Measurements from ENCODE around the gene DNAJB2. TPM values are rescaled to one million over a fixed set of nuclear protein-coding genes. Genes with fewer than 3 reads are reported as not detected.

The DNAJB2 gene
- total and polyA plus RNA-seq, 2 of the 8 experiments (the other 6 are each of a cell fraction or from before 2014, with no cell fraction given) = 21.0 to 26.3 TPM

GRCh38 chr2:219300022-219300421, 20.9 kb downstream of the DNAJB2 start:
- H3K4me3 ChIP-seq (ENCODE audit: extremely low read depth in 1 of 4, insufficient read depth in 2 of 4, low read depth in 3 of 4, low read length in 4 of 4) = no peak overlapping the region
- H2BK20ac ChIP-seq (ENCODE audit: low read length) = no peak overlapping the region
- ChIA-PET POLR2A (ENCODE audit: partially characterized antibody) (interaction anchor here (1.0 to 3.7 kb wide), 4 partner anchors 13 to 54 kb away, joined by 3 to 19 read pairs (median 4); partner anchors contain the start of genes DNAJB2, GLB1L and STK16), CTCF (ENCODE audit: partially characterized antibody) (interaction anchor here (0.6 to 13.4 kb wide), 33 partner anchors 8 to 305 kb away, joined by 3 to 118 read pairs (median 4); partner anchors contain the start of genes DNAJB2, GLB1L, PTPRN and STK16)
- H3K4ac ChIP-seq (replicated peaks; ENCODE audit: insufficient read length, low read depth, low read length) = no peak overlapping the region
- peaks cover 0 to 27% (median 15%) of the 10 kb centered on the region in 4 experiments; a peak in 6 of 7 replicates for H3K27me3 ChIP-seq (replicated peaks in 1 of 4; ENCODE audit: control insufficient read depth in 3 of 4, extremely low read depth in 1 of 4, insufficient read depth in 3 of 4, low read length in 3 of 4)
- no peaks in the 10 kb centered on the region for H3K79me2 ChIP-seq (ENCODE audit: control insufficient read depth in 1 of 2, insufficient read depth in 2 of 2, low read length in 2 of 2)
- H4K8ac ChIP-seq (ENCODE audit: extremely low read depth, insufficient read depth, low read length) = no peak overlapping the region; the same call in 1 of the 2 replicates
- no peak overlapping the region for H3K27ac ChIP-seq (ENCODE audit: low read depth, low read length)
- no peak overlapping the region for H3K9ac ChIP-seq (replicated peaks in 1 of 4; ENCODE audit: extremely low read depth in 1 of 4, low read depth in 3 of 4, low read length in 3 of 4)
- H3K4me2 ChIP-seq (ENCODE audit: insufficient read depth in 1 of 2, low read depth in 2 of 2, low read length in 2 of 2) = no peak overlapping the region
- WGBS, 2 experiments (ENCODE audit: extremely low coverage in 1 of 2, insufficient coverage in 1 of 2, insufficient read length in 1 of 2, insufficient replicate concordance in 2 of 2, low coverage in 1 of 2, low lambda C conversion rate in 2 of 2, missing lambda C conversion rate in 1 of 2) = 90% methylated on average over 4 of the region's 5 CpGs; no CpG with 5 or more reads in 1 of the 2 experiments
- DNase-seq (ENCODE audit: low read depth in 1 of 2, low spot score in 2 of 2) (no peak), FAIRE-seq (no peak)
- H4K5ac ChIP-seq (ENCODE audit: insufficient read length, low read depth, low read length) = no peak overlapping the region
- no peaks in the 10 kb centered on the region for H3K9me3 ChIP-seq (ENCODE audit: insufficient read depth in 2 of 2, low read depth in 1 of 2, low read length in 1 of 2)
- H2BK15ac ChIP-seq (ENCODE audit: low read length) = no peak overlapping the region
- no peak overlapping the region for H3K56ac ChIP-seq (replicated peaks; ENCODE audit: insufficient read length, low read depth, low read length)
- no peak overlapping the region for H4K91ac ChIP-seq (replicated peaks; ENCODE audit: insufficient read length, low read length)
- no peaks in the 10 kb centered on the region for H3K23me2 ChIP-seq (ENCODE audit: low read depth, low read length)
- no peak overlapping the region for H2AFZ ChIP-seq (ENCODE audit: low read length)
- no peak for TF ChIP-seq KDM5A (IDR thresholded peaks at IDR 0.05; ENCODE audit: low read length)
- TF ChIP-seq SIRT6 (IDR thresholded peaks at IDR 0.05; ENCODE audit: low read length) = no peak
- no peak for TF ChIP-seq SRF (IDR thresholded peaks at IDR 0.05; ENCODE audit: low read depth, low read length)
- TF ChIP-seq HDAC6 (IDR thresholded peaks at IDR 0.05; ENCODE audit: low read depth, low read length) = no peak
- TF ChIP-seq SP4 (IDR thresholded peaks at IDR 0.05; ENCODE audit: low read length) = no peak
- no peak for TF ChIP-seq TCF12 (IDR thresholded peaks at IDR 0.05; ENCODE audit: low read depth, low read length)
- TF ChIP-seq EGR1 (IDR thresholded peaks at IDR 0.05; ENCODE audit: borderline replicate concordance, low read depth, low read length) = no peak
- no peak for TF ChIP-seq E2F6 (IDR thresholded peaks at IDR 0.05)
- no peak for TF ChIP-seq RBBP5 (IDR thresholded peaks at IDR 0.05; ENCODE audit: borderline replicate concordance, low read depth, low read length)
- TF ChIP-seq ASH2L (IDR thresholded peaks at IDR 0.05; ENCODE audit: low read length) = no peak
- no peak for TF ChIP-seq CBX8 (IDR thresholded peaks at IDR 0.05; ENCODE audit: borderline replicate concordance, low read depth, low read length)
- no peak for TF ChIP-seq YY1 (IDR thresholded peaks at IDR 0.05; ENCODE audit: low read depth, low read length)
- no peak for TF ChIP-seq ATF3 (IDR thresholded peaks at IDR 0.05; ENCODE audit: insufficient read depth, low read depth, low read length)
- no peak for TF ChIP-seq KDM1A (IDR thresholded peaks at IDR 0.05; ENCODE audit: borderline replicate concordance, low read length)
- H3K18ac ChIP-seq (ENCODE audit: extremely low read depth, low read length) = no peak overlapping the region
- H3K4me1 ChIP-seq (replicated peaks in 1 of 4; ENCODE audit: control insufficient read depth in 3 of 4, insufficient read depth in 4 of 4, low read length in 3 of 4) = peaks cover 0 to 4% (median 3%) of the 10 kb centered on the region in 4 experiments; a peak in 4 of 7 replicates
- no peaks in the 10 kb centered on the region for H3K36me3 ChIP-seq (ENCODE audit: control insufficient read depth in 2 of 4, insufficient read depth in 4 of 4, low read length in 3 of 4)
- no peak overlapping the region for H3K14ac ChIP-seq (ENCODE audit: insufficient read length)
- no peak overlapping the region; the same call in 1 of the 2 replicates for H2AK5ac ChIP-seq (ENCODE audit: low read depth, low read length)
- no peak overlapping the region for H3K23ac ChIP-seq (ENCODE audit: insufficient read length)
- H2BK5ac ChIP-seq (ENCODE audit: low read depth, low read length) = no peak overlapping the region
- no peaks in the 10 kb centered on the region for H4K20me1 ChIP-seq (replicated peaks in 1 of 2; ENCODE audit: control insufficient read depth in 1 of 2, insufficient read depth in 2 of 2, low read length in 2 of 2)
- H3K79me1 ChIP-seq (ENCODE audit: low read depth, low read length) = no peaks in the 10 kb centered on the region; the same call in 1 of the 2 replicates
- H2BK12ac ChIP-seq (ENCODE audit: low read depth, low read length) = no peak overlapping the region
- H2BK120ac ChIP-seq (replicated peaks; ENCODE audit: low read depth, low read length) = no peak overlapping the region

Measured in H1 (cell line).